Fibroblast of skin of left quadriceps (primary cell): ENCODE results near the gene DMGDH.

Experiments used
- DNase-seq, 2 experiments: peaks; one replicate each; pipeline ENCODE4 v3.0.0-alpha.2; 2013; ENCODE audit warnings: low read depth in 2 of 2

The DMGDH gene

GRCh38 chr5:79069488-79070349 lies at the start of gene DMGDH, which contains the start of gene BHMT2:
Gene DMGDH, minus strand, starts transcription at chr5:79069674. Its CDS starts 54 bp downstream, at chr5:79069620.
Gene BHMT2, plus strand, starts transcription at chr5:79069767. Its CDS starts 16 bp downstream, at chr5:79069783.
- DNase-seq, result no peak

- no peak for DNase-seq
These were observed 43.2 kb upstream of the DMGDH start for GRCh38 chr5:79112703-79113058.

DNA sequence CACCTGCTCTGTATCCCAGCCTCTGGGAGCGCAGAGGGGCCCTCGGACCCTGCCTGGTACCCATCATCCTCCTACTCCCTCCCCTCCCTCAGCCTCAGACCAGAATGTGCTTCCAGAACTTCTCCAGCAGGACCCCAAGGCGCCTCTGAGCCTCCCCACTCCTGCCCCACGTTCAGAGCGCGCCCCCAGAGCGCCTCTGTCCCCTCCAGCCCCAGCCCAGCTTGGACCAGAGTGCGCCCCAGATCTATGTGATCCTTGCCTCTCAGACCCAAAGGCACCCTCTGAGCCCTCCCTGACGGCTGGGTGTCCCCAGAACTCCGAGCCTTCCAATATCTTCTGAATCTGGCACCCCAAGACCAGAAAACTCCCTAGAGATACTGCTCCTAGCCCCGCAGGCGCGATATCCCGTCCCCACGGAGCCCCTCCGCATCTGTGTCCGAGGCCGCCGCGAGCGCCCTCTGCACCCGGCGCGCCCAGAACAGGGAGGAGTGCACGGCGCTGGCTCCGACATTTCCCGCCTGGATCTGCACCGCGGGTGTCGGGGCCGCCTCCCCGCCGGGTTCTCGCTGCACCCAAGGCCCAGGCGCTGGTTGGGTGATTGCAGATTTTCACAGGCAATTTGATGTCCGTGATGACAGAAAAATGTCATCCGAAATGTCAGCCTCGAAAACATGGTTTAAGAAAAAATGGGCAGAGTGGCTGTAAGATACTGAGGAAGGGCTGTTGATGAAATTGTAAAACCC lies 42.7 kb upstream of the DMGDH start:
- no peak for DNase-seq

- no peak for DNase-seq
These were observed 42.0 kb upstream of the DMGDH start, which contains the start of gene BHMT for GRCh38 chr5:79111387-79111959. Gene BHMT, plus strand, starts transcription at chr5:79111809. Its CDS starts 77 bp downstream, at chr5:79111886.

DNA sequence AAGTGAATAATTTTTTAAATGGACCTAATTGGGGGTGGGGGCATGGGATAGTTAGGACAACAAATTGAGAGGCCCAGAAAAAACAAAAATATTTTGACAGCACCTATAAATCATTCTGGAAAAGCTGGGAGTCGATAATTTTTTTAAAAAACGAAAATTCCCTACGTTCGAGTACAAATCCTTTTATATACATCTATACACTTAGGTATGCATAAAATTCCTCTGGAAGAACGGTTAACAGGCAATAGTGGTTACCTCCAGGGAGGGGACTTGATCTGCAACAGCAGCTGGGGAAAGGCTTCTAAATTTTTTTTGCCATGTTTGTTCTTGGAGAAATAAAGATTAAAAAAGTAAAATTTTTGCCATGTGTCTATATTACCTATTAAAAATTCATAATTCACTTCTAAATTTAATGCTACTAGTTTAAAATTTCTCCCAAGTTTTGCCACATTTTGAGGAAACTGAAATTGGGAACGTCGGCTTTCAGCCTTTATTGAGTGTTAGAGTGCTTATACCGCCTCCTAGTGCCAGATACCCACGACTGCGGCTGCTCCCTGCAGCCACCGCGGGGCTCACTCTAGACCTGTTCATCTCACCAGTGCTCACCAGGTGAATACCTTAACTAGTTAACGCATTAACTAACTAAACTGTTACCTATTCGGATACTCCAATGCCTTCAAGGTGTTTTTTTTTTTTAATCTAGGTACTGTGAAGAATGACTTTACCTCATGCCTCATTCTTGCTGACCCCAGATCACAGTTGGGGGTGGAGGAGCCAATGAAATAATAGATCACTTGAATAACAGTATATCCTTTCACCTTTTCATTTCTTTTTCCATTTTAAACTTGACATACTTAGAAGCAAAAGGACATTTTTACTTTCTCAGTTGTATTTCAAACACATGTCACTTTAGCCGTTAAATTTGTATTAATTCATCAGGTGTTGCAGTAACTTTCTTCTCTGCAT lies 40.3 kb upstream of the DMGDH start:
- DNase-seq, result no peak

- no peak for DNase-seq
These were observed 39.3 kb upstream of the DMGDH start for GRCh38 chr5:79108792-79109191.

GRCh38 chr5:79108086-79108485 lies 38.6 kb upstream of the DMGDH start:
- no peak for DNase-seq

DNA sequence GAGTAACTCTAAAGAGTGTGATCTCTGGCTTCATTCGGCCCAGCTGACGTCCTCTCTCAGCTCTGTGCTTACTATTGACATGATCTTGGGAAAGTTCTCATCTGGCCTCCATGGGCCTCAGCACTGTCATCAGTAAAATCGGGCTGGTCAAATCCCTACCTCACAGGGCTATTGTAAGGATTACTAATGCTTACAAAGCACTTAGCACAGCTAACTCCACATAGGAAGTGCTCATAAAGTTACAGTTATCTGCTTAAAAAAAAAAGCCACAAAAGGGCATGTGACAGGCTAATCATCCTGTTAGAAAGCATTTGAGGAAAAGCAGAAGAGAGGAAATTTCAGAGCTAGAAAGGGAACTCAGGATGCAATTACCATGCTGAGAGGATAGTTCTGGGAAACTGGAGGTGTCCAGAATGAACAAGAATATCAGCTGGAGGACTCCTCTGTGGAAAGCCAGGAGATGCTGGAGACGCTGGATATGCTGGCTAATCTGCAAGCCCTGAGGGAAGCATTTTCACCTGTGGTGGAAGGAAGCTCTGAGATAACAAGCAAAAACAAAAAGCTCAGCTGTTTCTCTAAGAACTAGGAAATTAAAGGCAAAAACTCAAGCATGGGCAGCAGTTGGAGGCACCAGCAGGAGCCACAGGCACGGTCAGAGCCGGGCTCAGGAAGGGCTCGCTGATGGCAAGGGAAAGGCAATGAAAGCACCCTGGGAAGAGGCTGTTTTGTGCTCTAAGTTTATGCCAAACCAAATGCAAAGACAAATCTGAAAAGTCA lies 37.7 kb upstream of the DMGDH start:
- DNase-seq, result no peak

DNA sequence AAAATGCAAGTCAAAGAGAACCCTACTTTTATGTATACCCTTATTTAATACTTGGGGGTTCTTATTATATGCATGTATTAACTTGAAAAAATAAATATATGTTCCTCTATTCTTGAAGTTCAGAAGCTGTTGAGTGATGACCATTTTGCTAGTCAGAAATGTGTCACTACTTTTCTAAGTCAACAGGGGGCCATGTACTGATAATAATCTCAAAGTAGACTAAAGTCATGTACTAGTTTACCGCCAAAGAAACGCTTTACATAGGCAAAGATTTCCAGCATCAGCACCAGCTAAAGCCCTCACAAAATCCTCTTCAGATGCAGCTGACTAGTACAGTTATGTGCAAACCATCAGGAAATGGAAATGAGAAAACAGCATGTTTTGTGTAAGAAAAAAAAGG lies 36.4 kb upstream of the DMGDH start:
- DNase-seq, result no peak

DNA sequence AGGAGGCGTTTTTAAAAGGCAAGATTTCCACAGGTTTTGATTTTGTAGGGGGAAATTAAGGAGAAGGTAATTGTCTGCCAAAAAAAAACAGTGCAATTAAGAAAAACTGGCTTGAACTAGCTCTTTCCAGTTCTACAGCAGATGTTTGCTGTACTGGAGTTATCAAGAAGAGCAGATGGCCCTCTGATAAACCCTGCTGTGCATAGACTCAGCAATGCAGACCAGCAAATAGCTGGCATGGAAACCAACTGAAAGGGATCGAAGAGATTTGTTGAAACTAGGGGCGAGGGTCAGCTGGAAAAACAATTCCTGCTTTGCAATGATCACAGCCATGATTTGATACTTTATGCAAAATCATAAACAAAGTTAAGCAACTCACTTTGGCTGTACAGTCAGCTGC lies 24.3 kb upstream of the DMGDH start:
- no peak for DNase-seq

GRCh38 chr5:79091064-79091463 lies 21.6 kb upstream of the DMGDH start:
- no peak for DNase-seq

GRCh38 chr5:79088507-79088906 lies 19.0 kb upstream of the DMGDH start:
- no peak for DNase-seq

DNA sequence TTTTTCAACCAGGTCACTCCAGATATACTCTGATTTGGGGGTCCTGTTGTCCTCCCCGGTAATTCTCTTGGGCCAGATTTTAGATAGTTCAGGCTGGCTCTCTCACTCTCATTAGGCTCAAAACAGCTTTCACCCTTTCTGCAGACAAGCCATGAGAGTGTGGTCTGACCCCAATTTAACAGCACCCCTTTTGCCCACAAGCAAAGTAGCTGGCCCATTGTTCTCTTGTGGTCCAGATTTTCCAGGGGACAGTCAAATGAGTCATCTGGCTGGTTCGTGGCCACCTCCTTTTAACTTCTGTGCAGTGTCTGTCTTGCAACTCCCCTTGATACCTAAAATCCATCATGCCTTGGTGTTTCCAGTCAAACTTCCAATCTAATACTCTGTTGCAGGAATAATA lies 16.6 kb upstream of the DMGDH start:
- DNase-seq, result no peak

DNA sequence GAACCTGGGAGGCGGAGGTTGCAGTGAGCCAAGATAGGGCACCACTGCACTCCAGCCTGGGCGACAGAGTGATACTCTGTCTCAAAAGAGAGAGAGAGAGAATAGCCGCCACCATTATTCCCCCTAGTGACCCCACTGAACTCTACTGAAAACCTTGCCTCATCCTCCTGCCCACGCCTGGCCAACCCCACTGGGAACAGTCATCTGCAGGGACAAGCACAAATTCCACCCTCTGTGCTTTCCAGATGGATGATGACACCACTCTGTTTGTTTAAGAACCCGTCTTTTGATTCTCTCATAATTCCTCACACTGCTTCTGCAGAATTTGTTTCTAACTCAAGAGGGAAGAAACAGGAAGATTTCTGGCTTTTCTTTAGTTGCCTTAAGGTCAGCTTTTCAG lies 12.3 kb upstream of the DMGDH start:
- DNase-seq, result no peak

DNA sequence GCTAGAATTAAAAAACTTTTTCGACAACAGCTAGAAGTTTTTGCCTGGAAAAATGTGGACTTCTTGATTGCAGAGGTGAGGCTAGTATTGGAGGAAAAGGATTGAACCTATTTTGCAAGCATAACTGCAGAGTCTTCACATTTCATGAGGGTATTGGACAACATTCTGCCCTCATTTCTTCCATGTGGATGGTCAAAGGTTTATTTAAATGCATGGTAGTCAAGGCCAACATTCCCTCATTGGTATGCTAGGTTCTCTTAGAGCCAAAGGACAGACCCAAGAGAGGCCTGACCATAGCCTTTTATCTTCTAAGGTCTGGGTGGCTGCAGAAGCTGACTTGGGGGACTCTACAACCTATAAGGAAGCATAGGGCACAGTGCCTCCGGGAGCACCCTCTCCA lies 11.3 kb upstream of the DMGDH start:
- DNase-seq, result no peak

- DNase-seq, result no peak
These were observed 8.3 kb upstream of the DMGDH start for GRCh38 chr5:79077680-79078365.

DNA sequence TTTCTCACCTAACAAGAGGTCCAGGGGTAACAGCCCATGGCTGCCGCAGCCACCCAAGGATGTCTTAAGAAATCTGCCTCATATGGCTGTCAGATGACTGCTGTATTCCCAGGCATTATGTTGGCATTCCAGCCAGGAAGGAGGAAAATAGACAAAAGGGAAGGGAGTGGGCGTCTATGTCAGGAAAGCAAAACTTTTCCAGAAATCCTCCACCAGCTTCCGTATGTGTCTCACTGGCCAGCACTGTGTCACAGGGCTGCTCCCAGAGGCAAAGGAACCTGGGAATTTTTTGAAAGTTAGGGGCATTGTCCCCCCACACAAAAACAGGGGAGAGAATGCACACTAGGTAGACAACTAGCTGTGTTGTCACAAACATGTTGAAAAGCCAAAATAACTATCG lies 7.3 kb upstream of the DMGDH start:
- DNase-seq, result no peak

DNA sequence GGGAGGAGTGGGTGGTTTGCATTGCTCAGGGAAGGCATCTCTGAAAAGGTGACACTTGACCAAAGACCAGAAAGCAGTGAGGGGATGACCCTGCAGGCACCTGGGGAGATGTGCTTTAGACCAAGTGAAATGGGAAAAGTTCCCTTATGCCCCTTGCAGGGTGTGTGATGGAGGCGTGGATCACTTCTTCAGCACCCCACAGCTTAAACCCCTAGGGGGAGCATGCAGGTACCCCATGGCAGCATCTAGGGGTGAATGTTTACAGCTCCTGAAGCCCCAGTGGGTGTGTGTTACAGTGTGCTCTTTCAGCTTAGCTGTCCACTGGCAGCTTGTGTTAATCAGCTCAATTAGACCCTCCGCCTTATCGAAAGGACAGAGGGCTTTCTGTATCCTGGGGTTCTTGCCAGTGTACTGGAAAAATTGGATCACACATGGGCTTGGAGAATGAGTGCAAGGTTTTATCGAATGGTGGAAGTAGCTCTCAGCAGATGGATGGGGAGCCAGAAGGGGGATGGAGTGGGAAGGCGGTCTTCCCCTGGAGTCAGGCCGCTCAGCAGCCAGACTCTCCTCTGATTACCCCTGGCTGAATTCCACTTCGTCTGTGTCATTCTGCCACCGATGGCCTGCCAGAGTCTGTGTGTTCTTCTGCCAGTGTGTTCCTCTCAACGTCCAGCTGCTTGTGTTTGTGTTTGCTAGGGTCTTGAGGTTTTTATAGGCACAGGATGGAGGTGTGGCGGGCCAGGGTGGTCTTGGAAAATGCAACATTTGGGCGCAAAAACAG lies 6.4 kb upstream of the DMGDH start:
- no peak for DNase-seq

- peak; percentile 23 to 27 for DNase-seq
These were observed 5.2 kb upstream of the DMGDH start for GRCh38 chr5:79074641-79075040.
